Measurements from ENCODE around the gene RAD51B. TPM values are rescaled to one million over a fixed set of nuclear protein-coding genes. Genes with fewer than 3 reads are reported as not detected.
A peak's percentile ranks its signal among the peaks of the same experiment; 100 is the strongest.

Gene RAD51B
- 1 to 10 TPM; 2.7 to 5.8 (median 4.3) TPM for total RNA-seq
- long read RNA-seq, partial matches to known transcripts: 0 of 1 reads
- long read RNA-seq, other reads (novel, unspliced or antisense): 1 of 1 reads

GRCh38 chr14:67819563-67820421 lies at the start of gene RAD51B:
Gene RAD51B (plus strand): TSS chr14:67819779.
- peak within 1 kb of the TSS; percentile 12 to 81 (median 61) for H3K27ac ChIP-seq
- DNase-seq: peak; percentile 83 to 88 (median 86)
- WGBS (ENCODE audit: insufficient coverage, low coverage, low lambda C conversion rate, missing lambda C conversion rate): under 1% methylated on average over 28 of the region's 30 CpGs
- no peak for TF ChIP-seq POLR2A (IDR thresholded peaks at IDR 0.05)
- H3K4me1 ChIP-seq: peaks cover 0 to 17% (median 5%) of the 10 kb centered on the region in 4 donors
- ATAC-seq: peak; percentile 74 to 84 (median 80)
- intact Hi-C loops (cut with DNase I): no loop called here
- no peaks in the 10 kb centered on the region for H3K27me3 ChIP-seq
- H3K36me3 ChIP-seq: no peaks in the 10 kb centered on the region
- H3K9me3 ChIP-seq: no peaks in the 10 kb centered on the region
- H3K4me3 ChIP-seq: peak within 1 kb of the TSS; percentile 60 to 75 (median 65)

GRCh38 chr14:67773844-67774377 lies 45.7 kb upstream of the RAD51B start:
- H3K4me1 ChIP-seq: no peaks in the 10 kb centered on the region
- DNase-seq: no peak
- H3K36me3 ChIP-seq: peaks cover 0 to 75% (median 39%) of the 10 kb centered on the region in 4 donors
- no peak overlapping the region for H3K4me3 ChIP-seq
- H3K27ac ChIP-seq: no peak overlapping the region
- H3K9me3 ChIP-seq: no peaks in the 10 kb centered on the region
- no peak for ATAC-seq
- H3K27me3 ChIP-seq: no peaks in the 10 kb centered on the region
- intact Hi-C loops (cut with DNase I): no loop called here
- TF ChIP-seq CTCF (IDR thresholded peaks at IDR 0.05): no peak
- no peak for TF ChIP-seq POLR2A (IDR thresholded peaks at IDR 0.05)
- WGBS (ENCODE audit: insufficient coverage, low coverage, low lambda C conversion rate, missing lambda C conversion rate): 86% methylated on average over 5 of the region's 5 CpGs

GRCh38 chr14:67776653-67777322 lies 42.8 kb upstream of the RAD51B start:
- TF ChIP-seq POLR2A (IDR thresholded peaks at IDR 0.05) (no peak), CTCF (IDR thresholded peaks at IDR 0.05) (no peak)
- H3K27ac ChIP-seq: no peak overlapping the region
- H3K27me3 ChIP-seq: no peaks in the 10 kb centered on the region
- H3K4me1 ChIP-seq: no peaks in the 10 kb centered on the region
- intact Hi-C loops (cut with DNase I): no loop called here
- ATAC-seq: no peak
- DNase-seq: no peak
- no peak overlapping the region for H3K4me3 ChIP-seq
- WGBS (ENCODE audit: insufficient coverage, low coverage, low lambda C conversion rate, missing lambda C conversion rate): 42% methylated on average over 3 of the region's 4 CpGs
- H3K9me3 ChIP-seq: no peaks in the 10 kb centered on the region
- peaks cover 0 to 84% (median 37%) of the 10 kb centered on the region in 4 donors for H3K36me3 ChIP-seq

GRCh38 chr14:67778792-67779191 lies 40.8 kb upstream of the RAD51B start:
- ATAC-seq (no peak), DNase-seq (no peak)
- peaks cover 0 to 91% (median 44%) of the 10 kb centered on the region in 4 donors for H3K36me3 ChIP-seq
- H3K4me3 ChIP-seq: no peak overlapping the region
- no peaks in the 10 kb centered on the region for H3K27me3 ChIP-seq
- intact Hi-C loops (cut with DNase I): no loop called here
- H3K9me3 ChIP-seq: no peaks in the 10 kb centered on the region
- no peaks in the 10 kb centered on the region for H3K4me1 ChIP-seq
- WGBS (ENCODE audit: insufficient coverage, low coverage, low lambda C conversion rate, missing lambda C conversion rate): 75% methylated on average over 1 of the region's 1 CpG
- no peak overlapping the region for H3K27ac ChIP-seq
- no peak for TF ChIP-seq POLR2A (IDR thresholded peaks at IDR 0.05)
- TF ChIP-seq CTCF (IDR thresholded peaks at IDR 0.05): no peak
